CD4-positive, alpha-beta memory T cell (primary cell): ENCODE data around the gene LRIG1. TPM values are rescaled to one million over a fixed set of nuclear protein-coding genes. Genes with fewer than 3 reads are reported as not detected.

Experiments
- CTCF ChIA-PET: fragments of 350-600 bp; sonication (Branson Sonifier 250); formaldehyde crosslinking; loops from one replicate; lab custom pipeline; 2021; ENCODE audit warnings: inconsistent platforms; ENCODE audit not compliant: partially characterized antibody; lab: Charles Lee
- POLR2A ChIA-PET: fragments of 350-600 bp; sonication (Branson Sonifier 250); formaldehyde crosslinking; loops from one replicate; lab custom pipeline; 2021; ENCODE audit not compliant: partially characterized antibody; lab: Charles Lee
- DNase-seq, 5 donors: peaks; one replicate each; pipeline versions ENCODE4 v3.0.0 to v3.0.0-alpha.2; 2020 to 2022; ENCODE audit warnings: mixed read lengths in 1 of 5
- H3K27ac ChIP-seq: one replicate; pipeline ENCODE4 v1.7.0; 2013; ENCODE audit warnings: low read depth, low read length
- H3K27me3 ChIP-seq: 2 replicates; pipeline ENCODE4 v1.7.0; 2013; ENCODE audit warnings: mild to moderate bottlenecking, low read length, moderate library complexity; ENCODE audit not compliant: insufficient read depth
- H3K36me3 ChIP-seq: 2 replicates; pipeline ENCODE4 v1.7.0; 2013; ENCODE audit warnings: mild to moderate bottlenecking, low read length, moderate library complexity; ENCODE audit not compliant: insufficient read depth
- H3K4me1 ChIP-seq: 2 replicates; pipeline ENCODE4 v1.7.0; 2013; ENCODE audit warnings: mild to moderate bottlenecking, low read length, moderate library complexity; ENCODE audit not compliant: insufficient read depth
- H3K4me3 ChIP-seq, 2 donors: one replicate each; pipeline ENCODE4 v1.7.0; 2013; ENCODE audit warnings: low read length in 2 of 2, mild to moderate bottlenecking in 1 of 2
- H3K9me3 ChIP-seq, 2 donors: one replicate each; pipeline ENCODE4 v1.7.0; 2013; ENCODE audit warnings: low read length in 2 of 2, control low read depth in 1 of 2; ENCODE audit not compliant: control insufficient read depth in 1 of 2
- H3K27ac Mint-ChIP-seq, 7 donors: one replicate each; pipeline ENCODE4 v1.8.0; 2020 to 2021; ENCODE audit warnings: mixed read lengths in 7 of 7, mild to moderate bottlenecking in 6 of 7, inconsistent platforms in 3 of 7, moderate library complexity in 3 of 7
- H3K27me3 Mint-ChIP-seq, 2 donors: one replicate each; pipeline ENCODE4 v1.8.0; 2020 to 2021; ENCODE audit warnings: mixed read lengths in 2 of 2
- H3K36me3 Mint-ChIP-seq, 2 donors: one replicate each; pipeline ENCODE4 v1.8.0; 2020 to 2021; ENCODE audit warnings: mixed read lengths in 2 of 2, inconsistent platforms in 1 of 2, mild to moderate bottlenecking in 1 of 2
- H3K4me1 Mint-ChIP-seq, 4 donors: one replicate each; pipeline ENCODE4 v1.8.0; 2020 to 2021; ENCODE audit warnings: mixed read lengths in 4 of 4, mild to moderate bottlenecking in 1 of 4
- H3K4me3 Mint-ChIP-seq, 8 donors: one replicate each; pipeline ENCODE4 v1.8.0; 2020 to 2021; ENCODE audit warnings: mixed read lengths in 8 of 8, mild to moderate bottlenecking in 7 of 8, moderate library complexity in 6 of 8, inconsistent platforms in 3 of 8
- H3K9me3 Mint-ChIP-seq, 8 donors: one replicate each; pipeline ENCODE4 v1.8.0; 2020 to 2021; ENCODE audit warnings: mixed read lengths in 8 of 8, mild to moderate bottlenecking in 5 of 8, inconsistent platforms in 3 of 8, moderate library complexity in 1 of 8
- intact Hi-C: fragments of 100-400 bp; cut with micrococcal nuclease; formaldehyde crosslinking; loops from one replicate; pipeline ENCODE4 v1.15.1; 2023
- polyA plus RNA-seq, 2 donors: library from polyadenylated mRNA; unstranded; fragments of 300-500 nt; fragmentation: Illumina TruSeq; gene quantifications; one replicate each; pipeline ENCODE4 v1.2.3, GENCODE V29; 2021
- total RNA-seq, 2 experiments: library from RNA; stranded (reverse); gene quantifications; one replicate each; pipeline ENCODE4 v1.2.3, GENCODE V29; 2021

LRIG1 gene
- total and polyA plus RNA-seq, 4 experiments from 2014 or later: 28.6 to 71.7 (median 62.4) TPM

GRCh38 chr3:66442254-66443117 lies 58.3 kb downstream of the LRIG1 start:
- intact Hi-C loops: no loop called here
- H3K4me1 ChIP-seq: peaks cover 13% of the 10 kb centered on the region
- Mint-ChIP-seq H3K27ac (no peak overlapping the region), H3K27me3 (no peaks in the 10 kb centered on the region), H3K9me3 (no peaks in the 10 kb centered on the region), H3K4me1 (peaks cover 16 to 57% (median 26%) of the 10 kb centered on the region in 4 donors), H3K4me3 (no peak overlapping the region), H3K36me3 (peaks cover 34 to 45% of the 10 kb centered on the region in 2 donors)
- no peaks in the 10 kb centered on the region for H3K36me3 ChIP-seq
- H3K9me3 ChIP-seq: no peaks in the 10 kb centered on the region
- ChIA-PET POLR2A (no interaction called here), CTCF (interaction anchor here (1.0 kb wide), 1 partner anchor 9 kb away, joined by 3 read pairs; no protein-coding TSS in a partner anchor)
- H3K27me3 ChIP-seq: no peaks in the 10 kb centered on the region
- H3K4me3 ChIP-seq: no peak overlapping the region
- DNase-seq: no peak
- no peak overlapping the region for H3K27ac ChIP-seq

GRCh38 chr3:66441692-66442091 lies 59.1 kb downstream of the LRIG1 start:
- ChIA-PET POLR2A (no interaction called here), CTCF (no interaction called here)
- peaks cover 36 to 46% of the 10 kb centered on the region in 2 donors for H3K36me3 Mint-ChIP-seq
- Histone ChIP-seq H3K27ac (no peak overlapping the region), H3K4me3 (no peak overlapping the region), H3K9me3 (no peaks in the 10 kb centered on the region), H3K27me3 (no peaks in the 10 kb centered on the region), H3K4me1 (peaks cover 13% of the 10 kb centered on the region), H3K36me3 (no peaks in the 10 kb centered on the region)
- no peaks in the 10 kb centered on the region for H3K27me3 Mint-ChIP-seq
- H3K9me3 Mint-ChIP-seq: no peaks in the 10 kb centered on the region
- peak overlapping the region in 2 of 7 donors; percentile 61 to 73 for H3K27ac Mint-ChIP-seq
- DNase-seq: no peak
- peaks cover 23 to 65% (median 32%) of the 10 kb centered on the region in 4 donors for H3K4me1 Mint-ChIP-seq
- intact Hi-C loops: no loop called here
- H3K4me3 Mint-ChIP-seq: no peak overlapping the region

GRCh38 chr3:66441129-66441528 lies 59.7 kb downstream of the LRIG1 start:
- intact Hi-C loops: no loop called here
- Mint-ChIP-seq H3K27me3 (no peaks in the 10 kb centered on the region), H3K4me3 (peak overlapping the region in 1 of 8 donors; percentile 47), H3K36me3 (peaks cover 40 to 49% of the 10 kb centered on the region in 2 donors), H3K9me3 (peaks cover 0 to 1% (median 0%) of the 10 kb centered on the region in 8 donors), H3K27ac (peak overlapping the region in 4 of 7 donors; percentile 3 to 73 (median 50)), H3K4me1 (peaks cover 27 to 71% (median 37%) of the 10 kb centered on the region in 4 donors)
- no peaks in the 10 kb centered on the region for H3K36me3 ChIP-seq
- H3K27ac ChIP-seq: no peak overlapping the region
- H3K4me3 ChIP-seq: no peak overlapping the region
- no peak for DNase-seq
- H3K9me3 ChIP-seq: no peaks in the 10 kb centered on the region
- CTCF ChIA-PET: no interaction called here
- peaks cover 13% of the 10 kb centered on the region for H3K4me1 ChIP-seq
- no peaks in the 10 kb centered on the region for H3K27me3 ChIP-seq
- POLR2A ChIA-PET: no interaction called here

- H3K27ac ChIP-seq: no peak overlapping the region
- CTCF ChIA-PET: interaction anchor here (0.9 to 1.2 kb wide), 3 partner anchors 32 to 186 kb away, joined by 3 to 5 read pairs (median 4); no protein-coding TSS in a partner anchor
- POLR2A ChIA-PET: no interaction called here
- Mint-ChIP-seq H3K36me3 (peaks cover 43 to 45% of the 10 kb centered on the region in 2 donors), H3K27ac (peak overlapping the region in 4 of 7 donors; percentile 5 to 59 (median 54)), H3K9me3 (peaks cover 0 to 1% (median 0%) of the 10 kb centered on the region in 8 donors), H3K27me3 (no peaks in the 10 kb centered on the region), H3K4me3 (peak overlapping the region in 3 of 8 donors; percentile 14 to 31 (median 27)), H3K4me1 (peaks cover 34 to 74% (median 46%) of the 10 kb centered on the region in 4 donors)
- no peak for DNase-seq
- intact Hi-C loops: no loop called here
- H3K9me3 ChIP-seq: no peaks in the 10 kb centered on the region
- H3K27me3 ChIP-seq: no peaks in the 10 kb centered on the region
- H3K36me3 ChIP-seq: no peaks in the 10 kb centered on the region
- no peak overlapping the region for H3K4me3 ChIP-seq
- peaks cover 13% of the 10 kb centered on the region for H3K4me1 ChIP-seq
Observed at GRCh38 chr3:66439666-66440344, 61.0 kb downstream of the LRIG1 start.

- Histone ChIP-seq H3K36me3 (no peaks in the 10 kb centered on the region), H3K27me3 (no peaks in the 10 kb centered on the region), H3K4me3 (no peak overlapping the region), H3K27ac (no peak overlapping the region), H3K4me1 (peaks cover 28% of the 10 kb centered on the region), H3K9me3 (no peaks in the 10 kb centered on the region)
- Mint-ChIP-seq H3K4me3 (no peak overlapping the region), H3K4me1 (peaks cover 47 to 83% (median 61%) of the 10 kb centered on the region in 4 donors), H3K27me3 (no peaks in the 10 kb centered on the region), H3K36me3 (peaks cover 47 to 48% of the 10 kb centered on the region in 2 donors), H3K27ac (peak overlapping the region in 2 of 7 donors; percentile 27 to 50), H3K9me3 (peaks cover 0 to 1% (median 0%) of the 10 kb centered on the region in 8 donors)
- intact Hi-C loops: no loop called here
- DNase-seq: no peak
- ChIA-PET CTCF (no interaction called here), POLR2A (no interaction called here)
Observed at GRCh38 chr3:66438046-66438445, 62.8 kb downstream of the LRIG1 start.

GRCh38 chr3:66437341-66437929 lies 63.4 kb downstream of the LRIG1 start:
- Mint-ChIP-seq H3K4me3 (no peak overlapping the region), H3K27me3 (no peaks in the 10 kb centered on the region), H3K4me1 (peaks cover 47 to 84% (median 62%) of the 10 kb centered on the region in 4 donors), H3K9me3 (peaks cover 0 to 1% (median 0%) of the 10 kb centered on the region in 8 donors), H3K27ac (peak overlapping the region in 3 of 7 donors; percentile 15 to 52 (median 50)), H3K36me3 (peaks cover 43 to 47% of the 10 kb centered on the region in 2 donors)
- Histone ChIP-seq H3K9me3 (no peaks in the 10 kb centered on the region), H3K4me1 (peaks cover 32% of the 10 kb centered on the region), H3K36me3 (peaks cover under 1% of the 10 kb centered on the region), H3K27ac (no peak overlapping the region), H3K27me3 (no peaks in the 10 kb centered on the region), H3K4me3 (no peak overlapping the region)
- ChIA-PET POLR2A (no interaction called here), CTCF (no interaction called here)
- intact Hi-C loops: no loop called here
- no peak for DNase-seq
